HG03342 (cell line): ENCODE results near the gene DIP2C.

Experiments
- ATAC-seq: cut with Tn5 transposase; IDR thresholded peaks from one replicate; pipeline ENCODE4 v1.9.1; 2021; ENCODE audit warnings: mild to moderate bottlenecking, moderate library complexity; ENCODE audit not compliant: unreplicated experiment

DIP2C gene

DNA sequence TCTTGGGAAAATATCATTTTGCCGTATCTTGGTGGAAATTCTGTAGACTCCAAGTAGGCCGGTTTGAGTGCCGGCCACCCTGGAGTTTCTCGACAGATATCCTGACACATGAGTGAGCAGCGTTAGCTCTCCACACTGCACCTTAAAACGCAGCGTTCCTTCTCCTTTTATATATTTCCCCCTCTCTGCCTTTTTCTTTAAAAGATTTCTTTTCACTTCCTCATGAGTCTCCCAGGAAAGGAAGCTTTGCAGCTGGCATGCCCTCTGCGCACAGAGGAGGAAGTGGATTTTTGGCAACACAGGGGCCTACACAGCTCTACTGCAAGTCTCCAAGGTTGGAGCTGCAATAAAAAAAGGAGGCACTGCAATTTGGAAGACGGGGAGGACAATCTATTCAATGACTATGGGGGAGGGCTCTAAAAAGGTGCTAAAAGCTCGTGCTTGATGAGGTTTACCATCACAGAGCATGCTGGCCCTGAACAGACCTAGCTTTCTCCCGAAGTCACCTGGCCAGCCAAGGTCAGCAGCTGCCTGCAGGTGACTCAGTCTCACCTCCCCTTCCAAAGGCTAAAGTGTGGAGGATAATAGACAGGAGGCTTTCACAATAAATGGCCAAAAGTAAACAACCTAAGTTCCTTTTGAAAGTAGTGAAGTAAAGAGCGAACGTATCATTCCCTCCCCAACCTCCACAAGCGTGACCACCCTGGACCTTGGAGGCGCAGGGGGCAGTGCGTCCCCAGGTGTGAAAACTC lies 301.4 kb downstream of the DIP2C start:
- ATAC-seq = no peak

DNA sequence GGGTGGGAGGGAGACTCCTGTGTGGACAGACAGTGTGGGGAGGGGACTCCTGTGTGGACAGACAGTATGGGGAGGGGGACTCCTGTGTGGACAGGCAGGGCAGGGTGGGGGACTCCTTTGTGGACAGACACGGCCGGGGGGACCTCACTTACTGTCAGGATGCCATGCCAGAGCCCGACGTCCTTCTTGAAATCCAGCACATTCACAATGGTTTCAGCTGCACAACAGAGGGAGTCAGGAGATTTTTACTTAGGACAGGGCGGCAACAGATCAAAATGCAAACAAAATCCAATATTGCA lies 301.9 kb downstream of the DIP2C start:
- ATAC-seq = no peak

DNA sequence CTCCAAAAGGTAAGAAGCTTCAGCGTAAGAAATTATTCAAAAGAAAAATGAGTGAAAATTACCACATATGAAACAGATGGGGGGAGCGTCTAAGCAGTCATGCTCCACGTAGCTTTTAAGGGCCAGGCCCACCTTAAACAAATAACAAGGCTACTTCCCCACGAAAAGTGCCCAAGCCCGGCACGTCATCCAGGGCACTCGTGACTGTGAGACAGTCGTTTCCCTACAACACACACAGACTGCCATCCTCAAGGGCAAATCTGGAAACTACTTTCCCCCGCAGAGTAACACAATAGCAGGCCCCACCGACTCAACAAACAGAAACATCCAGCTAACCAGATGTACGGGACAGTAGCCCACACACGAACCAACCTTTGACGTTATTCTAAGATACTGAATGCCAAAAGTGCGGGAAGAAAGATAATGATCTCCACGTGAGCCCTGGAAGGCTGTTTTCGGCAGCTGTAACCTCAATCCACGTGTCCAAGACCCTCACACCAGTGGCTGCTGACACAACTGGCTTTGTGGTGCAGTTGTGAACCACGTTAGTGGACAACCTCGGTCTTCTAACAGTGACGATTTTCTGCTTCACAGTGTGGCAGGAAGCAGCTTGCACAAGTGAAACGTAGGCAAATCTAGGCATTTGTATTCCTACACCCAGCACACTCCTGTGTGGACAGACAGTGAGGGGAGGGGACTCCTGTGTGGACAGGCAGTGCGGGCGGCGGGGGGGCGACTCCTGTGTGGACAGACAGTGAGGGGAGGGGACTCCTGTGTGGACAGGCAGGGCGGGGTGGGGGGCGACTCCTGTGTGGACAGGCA lies 302.5 kb downstream of the DIP2C start:
- no peak for ATAC-seq

DNA sequence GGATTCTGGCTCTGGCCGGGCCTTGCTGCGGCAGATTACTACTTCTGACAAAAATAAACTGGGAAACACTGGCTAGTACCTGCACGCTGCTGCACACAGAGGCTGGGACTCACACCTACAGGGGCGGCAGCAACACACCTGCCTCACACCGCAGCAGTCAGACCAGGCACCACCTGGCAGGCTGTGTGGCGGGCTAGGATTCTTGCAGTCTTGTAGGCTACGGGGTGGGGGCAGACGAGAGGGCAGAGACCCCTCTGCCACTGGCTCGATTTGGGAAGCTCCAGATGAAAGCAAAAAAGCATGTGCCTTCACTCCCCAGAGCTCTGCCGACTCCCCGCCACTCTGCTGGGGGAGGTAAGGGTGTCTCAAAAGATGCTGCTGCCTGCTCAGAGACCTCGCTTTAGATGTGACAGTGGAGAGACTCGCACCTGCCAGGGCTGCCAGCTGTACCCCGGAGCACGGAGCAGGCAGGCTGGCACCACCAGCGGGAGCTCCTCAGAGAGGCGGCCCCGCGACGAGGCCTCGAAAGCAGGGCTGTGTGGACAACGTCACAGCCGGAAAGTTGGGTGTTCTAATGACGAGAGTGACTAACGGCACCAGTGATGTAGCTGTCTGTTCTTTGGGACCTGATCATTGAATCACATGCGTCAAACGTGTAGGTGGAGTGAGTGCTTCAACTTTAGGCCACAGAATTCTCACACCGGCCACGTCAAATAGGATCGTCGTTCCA lies 303.7 kb downstream of the DIP2C start:
- ATAC-seq = no peak

DNA sequence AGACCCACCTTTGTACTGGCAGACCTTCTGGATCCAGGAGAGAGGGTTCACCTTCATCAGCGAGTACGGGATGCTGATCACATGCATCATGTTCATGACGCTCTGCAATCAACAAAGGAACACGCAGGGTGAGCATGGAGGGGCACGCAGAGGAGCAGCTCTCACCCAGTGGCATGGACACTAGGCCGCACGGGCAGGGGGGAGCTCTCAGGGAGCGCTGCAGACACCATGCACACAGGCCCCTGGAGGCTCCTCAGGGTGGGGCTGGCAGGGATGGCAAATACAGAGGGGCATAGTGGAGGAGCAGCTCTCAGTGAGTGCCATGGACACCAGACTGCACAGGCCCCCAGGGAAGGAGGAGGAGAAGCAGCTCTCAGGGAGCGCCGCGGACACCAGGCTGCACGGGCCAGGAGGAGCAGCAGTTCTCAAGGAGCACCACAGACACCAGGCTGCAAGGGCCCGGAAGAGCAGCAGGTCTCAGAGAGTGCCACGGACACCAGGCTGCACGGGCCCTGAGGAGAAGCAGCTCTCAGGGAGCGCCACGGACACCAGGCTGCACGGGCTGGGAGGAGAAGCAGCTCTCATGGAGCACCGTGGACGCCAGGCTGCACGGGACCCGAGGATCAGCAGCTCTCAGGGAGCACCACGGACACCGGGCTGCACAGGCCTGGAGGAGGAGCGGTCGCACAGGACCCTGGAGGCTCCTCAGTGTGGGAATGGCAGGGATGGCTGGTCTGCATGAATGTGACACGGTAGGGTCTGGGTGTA lies 304.7 kb downstream of the DIP2C start:
- no peak for ATAC-seq

DNA sequence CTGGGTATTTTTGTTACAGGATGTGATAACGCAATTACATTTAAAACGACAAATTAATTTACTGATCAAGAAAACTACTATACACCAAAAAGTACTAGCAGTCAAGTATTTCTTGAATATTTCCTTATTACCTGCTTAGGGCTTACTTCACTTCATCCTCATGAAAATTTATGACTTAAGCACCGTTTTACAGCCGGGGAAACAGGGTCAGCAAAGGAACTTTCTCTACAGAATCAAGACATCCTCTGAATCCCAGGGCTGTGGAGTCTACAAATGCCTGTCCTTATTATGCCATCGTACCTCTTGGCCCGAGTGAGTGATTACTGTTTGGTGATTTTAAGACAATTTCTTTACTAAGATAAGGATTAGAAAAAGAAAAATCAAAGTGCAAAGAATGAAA lies 305.9 kb downstream of the DIP2C start:
- ATAC-seq = no peak

DNA sequence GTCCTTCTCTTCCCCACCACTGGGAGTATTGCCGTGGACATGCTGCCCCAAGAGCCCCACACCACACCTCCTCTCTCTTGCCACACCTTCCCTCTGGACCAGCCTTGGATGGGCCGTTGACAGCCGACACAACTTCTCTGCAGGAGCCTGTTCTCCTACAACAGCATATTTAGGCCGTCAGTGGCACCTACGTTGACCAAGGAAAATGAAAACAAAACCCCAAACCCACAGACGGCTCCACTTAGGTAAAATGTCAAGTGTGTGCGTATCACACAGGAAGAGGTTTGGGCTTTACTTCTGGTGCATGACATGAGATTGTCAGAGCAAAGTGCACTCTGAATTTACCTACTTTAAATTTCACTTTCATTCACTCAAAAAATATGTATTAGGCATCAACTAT lies 307.7 kb downstream of the DIP2C start:
- ATAC-seq = no peak

DNA sequence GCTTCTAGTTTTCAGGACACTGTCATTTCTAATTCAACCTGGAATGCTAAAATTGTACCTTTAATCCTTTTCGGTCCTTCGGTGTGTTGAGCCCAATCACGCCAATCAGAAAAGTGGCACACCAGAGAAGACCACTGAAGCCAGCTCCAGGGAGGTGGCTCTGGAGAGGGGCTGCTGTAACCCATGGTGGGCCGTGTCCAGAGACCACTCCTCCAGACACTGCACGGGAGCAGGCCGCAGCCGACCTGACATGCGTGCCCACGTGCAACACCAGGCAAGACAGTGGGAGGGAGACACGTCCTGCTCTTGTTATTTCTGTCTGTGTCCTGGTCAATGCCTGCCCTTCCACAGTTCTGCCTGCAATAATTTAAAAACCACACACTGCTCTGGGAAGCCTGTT lies 308.1 kb downstream of the DIP2C start:
- no peak for ATAC-seq

DNA sequence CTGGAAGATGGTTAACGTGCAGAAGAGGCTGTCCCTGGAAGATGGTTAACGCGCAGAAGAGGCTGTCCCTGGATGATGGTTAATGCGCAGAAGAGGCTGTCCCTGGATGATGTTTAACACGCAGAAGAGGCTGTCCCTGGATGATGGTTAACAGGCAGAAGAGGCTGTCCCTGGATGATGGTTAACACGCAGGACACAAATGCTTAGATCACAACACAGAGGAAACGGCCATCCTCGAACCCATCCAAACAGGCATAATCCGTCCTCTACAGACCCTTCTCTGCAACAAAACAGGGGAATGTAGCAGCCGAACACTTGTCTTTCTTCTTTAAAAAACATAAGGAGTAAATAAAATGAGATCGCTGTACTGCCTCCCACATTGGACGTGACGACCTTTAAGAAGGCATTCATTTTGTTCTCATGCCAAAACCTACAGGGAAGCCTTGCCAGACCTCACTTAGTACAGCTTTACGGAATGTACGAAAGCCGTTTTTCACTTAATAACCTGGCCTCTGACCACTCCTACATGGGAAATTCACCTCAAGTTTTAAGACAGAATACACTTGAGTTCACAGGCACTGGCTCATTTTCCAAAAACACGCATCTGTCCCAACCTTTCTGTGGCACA lies 309.0 kb downstream of the DIP2C start:
- no peak for ATAC-seq

DNA sequence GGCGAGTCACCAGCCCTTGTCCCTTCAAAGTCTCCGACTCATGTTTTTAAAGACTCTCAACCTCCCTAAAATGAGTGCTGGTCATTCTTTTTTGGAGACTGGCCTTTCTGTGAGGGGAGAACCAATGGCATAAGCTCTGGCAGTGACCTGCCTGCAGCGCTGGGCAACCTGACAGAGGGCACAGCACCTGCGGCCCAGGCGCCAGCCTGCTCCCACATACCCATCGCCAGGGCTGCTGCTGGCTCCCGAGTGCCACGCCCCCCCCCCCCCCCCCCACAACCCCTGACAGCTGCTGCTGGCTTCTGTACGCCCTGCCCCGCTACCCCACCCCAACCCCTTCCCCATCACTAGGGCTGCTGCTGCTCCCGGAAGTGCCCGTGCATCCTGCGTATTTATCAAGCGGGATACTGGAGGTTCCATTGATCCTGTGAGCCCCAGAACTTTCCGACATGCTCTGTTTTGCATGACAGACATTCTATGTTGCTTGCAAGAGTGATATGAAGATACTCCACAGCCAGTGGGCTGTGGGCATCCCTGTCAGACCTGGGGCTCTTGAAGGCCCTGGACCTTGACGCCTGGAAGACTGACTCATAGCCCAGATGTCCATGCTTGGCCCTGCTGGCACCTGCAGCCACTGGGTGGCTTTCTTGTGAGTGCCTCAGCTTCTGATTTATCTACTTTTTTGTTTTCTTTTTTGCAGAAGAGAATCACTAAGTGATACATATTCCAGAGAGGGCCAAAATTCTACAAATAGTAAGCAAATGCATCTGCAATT lies 310.4 kb downstream of the DIP2C start:
- ATAC-seq = no peak

DNA sequence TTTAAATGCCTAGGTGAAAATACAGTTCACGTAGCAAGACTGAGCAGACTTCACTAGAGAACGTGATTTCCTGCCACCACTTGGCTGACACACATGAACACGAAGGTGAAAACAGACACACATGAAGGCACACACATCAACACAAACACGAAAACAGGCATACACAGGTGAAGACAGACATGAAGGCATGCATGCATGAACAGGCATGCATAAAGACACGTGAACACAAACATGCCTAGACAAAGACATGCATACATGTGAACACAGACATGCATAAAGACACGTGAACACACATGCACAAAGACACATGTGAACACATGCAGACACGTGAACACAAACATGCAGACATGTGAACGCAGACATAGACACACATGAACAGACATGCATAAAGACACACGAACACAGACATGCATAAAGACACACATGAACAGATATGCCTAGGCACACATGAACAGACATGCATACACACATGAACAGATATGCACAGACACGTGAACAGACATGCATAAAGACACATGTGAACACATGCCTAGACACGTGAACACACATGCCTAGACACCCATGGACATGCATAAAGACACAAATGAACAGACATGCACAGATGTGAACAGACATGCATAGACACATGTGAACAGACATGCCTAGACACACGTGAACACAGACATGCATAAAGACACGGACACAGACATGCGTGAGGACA lies 311.1 kb downstream of the DIP2C start:
- ATAC-seq = no peak

DNA sequence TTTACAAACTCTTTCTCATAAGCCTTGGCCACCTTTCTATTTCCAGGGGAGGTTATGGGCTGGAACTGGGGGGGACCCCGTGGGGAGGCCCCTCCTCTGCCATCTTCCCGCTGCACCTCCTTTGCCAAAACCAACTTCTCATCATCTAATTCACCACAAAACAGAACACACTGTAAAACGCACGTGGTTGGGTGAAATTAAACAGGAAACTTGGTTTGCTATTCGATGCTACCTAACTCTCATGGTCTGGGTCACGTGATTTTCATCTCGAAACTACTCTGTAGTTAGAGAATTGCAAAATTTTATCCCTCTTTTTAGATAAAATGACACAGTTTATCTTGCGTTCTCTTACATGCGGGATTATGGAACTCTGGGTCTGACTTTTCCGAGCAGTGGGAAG lies 312.2 kb downstream of the DIP2C start:
- ATAC-seq = no peak

DNA sequence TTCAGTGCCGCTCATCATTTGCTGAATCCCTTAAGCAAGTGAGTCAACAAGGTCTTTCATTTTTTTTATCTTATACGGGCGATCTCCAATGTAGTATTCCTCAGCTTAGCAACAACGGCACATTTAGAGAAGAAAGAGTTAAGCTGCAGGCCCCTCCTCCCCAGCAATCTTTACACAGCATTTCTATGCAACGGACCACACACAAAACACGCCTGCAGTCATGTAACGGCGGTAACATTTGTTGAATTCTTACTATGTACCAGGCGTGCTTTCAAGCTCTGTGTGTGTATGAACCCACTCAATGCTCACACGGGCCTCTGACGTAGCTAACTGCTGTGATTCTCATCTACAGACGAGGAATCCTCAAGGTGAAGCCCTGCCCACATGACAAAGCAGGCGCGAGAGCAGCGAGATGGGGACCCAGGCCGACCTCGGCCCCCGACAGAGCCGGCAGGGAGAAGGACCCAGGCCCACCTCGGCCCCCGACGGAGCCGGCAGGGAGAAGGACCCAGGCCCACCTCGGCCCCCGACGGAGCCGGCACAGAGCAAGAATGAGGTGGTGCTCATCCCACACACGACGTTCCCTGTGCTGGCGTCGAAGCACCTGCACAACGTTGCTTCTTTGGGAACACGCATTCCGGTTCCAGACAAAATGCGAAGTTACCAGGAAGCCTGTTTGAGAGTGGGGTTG lies 313.5 kb downstream of the DIP2C start:
- ATAC-seq = no peak

DNA sequence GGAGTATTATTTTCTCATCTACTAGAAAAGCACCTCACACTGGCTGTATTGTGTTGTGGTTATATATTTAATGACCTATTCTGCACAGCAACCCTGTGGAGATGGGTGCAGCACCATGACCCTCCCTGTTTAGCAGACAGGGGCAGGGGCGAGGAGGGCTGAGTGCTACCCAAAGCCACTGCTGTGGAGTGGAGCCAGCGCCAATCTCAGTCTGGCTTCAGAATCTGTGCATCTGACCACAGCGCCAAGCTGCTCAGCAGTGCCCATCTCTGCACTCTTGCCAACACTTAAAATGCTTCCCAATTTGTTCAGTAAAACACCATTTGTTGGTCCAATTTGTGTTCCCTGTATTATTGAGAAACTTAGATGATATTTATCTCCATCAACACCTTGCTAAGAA lies 315.1 kb downstream of the DIP2C start:
- no peak for ATAC-seq

DNA sequence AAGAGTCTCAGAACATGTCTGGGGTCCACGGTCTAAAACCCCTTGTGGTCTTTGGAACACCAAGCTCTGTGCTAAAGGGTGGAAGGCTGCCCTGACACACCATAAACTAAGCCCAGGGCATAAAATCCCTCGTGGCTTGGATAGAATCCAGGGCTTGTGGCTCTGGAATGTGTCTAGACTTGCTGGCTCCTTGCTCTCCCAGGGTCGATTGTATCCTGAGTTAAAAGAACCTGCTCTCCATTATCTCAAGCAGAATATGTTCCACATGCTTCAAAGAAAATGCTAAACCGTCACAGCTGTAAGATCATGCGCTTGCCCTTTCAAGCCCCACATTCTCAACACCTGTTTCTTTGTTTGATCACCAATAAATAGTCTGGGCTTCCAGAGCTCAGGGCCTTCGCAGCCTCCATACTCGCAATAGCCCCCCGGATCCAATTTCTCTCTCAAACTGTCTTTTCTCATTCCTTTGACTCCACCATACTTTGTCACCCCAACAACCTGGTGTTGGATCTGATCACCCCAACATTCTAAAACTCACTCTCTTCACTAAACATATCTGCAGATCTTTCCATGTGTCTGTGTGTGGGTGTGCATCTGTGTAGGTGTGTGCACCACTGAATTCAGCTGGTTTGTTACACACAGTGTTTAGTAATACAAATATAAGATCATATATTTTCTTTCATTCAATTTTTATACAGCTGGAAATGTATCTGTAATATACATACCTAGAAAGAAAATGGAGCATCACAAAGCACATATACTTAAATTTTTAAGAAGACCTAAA lies 315.8 kb downstream of the DIP2C start:
- no peak for ATAC-seq

DNA sequence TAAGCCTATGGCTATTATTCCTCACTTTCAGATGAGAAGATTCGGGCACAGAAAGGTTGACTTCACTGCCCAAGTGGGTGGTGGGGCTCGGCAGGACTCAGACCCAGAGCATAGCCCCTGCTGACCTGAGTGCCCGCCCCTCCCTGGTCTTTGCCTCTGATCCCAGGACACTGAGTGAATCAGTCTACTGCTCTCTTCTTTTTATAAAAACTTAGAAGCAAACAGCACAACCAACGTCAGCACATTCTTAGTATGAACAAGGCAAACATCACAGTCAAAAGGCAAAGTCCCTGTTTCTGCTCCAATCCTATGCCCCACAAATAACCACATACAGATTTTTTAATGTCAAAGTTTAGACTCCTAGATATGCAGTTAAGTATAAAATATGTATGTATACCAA lies 316.5 kb downstream of the DIP2C start:
- ATAC-seq = no peak

DNA sequence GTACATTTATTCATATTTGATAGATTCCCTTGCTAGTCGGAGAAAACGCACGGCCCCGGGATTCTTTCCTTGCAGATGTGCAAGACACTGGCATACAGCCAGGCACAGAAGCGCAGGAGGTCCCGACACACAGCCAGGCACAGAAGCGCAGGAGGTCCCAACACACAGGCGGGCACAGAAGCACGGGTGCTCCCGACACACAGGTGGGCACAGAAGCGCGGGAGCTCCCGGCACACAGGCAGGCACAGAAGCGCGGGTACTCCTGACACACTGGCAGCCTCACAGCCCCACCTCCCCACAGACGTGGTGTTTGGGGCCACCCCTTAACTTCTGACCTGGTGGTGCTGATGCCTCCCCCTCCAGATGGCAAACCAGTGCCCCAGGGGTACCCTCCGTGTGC lies 316.9 kb downstream of the DIP2C start:
- ATAC-seq = no peak

DNA sequence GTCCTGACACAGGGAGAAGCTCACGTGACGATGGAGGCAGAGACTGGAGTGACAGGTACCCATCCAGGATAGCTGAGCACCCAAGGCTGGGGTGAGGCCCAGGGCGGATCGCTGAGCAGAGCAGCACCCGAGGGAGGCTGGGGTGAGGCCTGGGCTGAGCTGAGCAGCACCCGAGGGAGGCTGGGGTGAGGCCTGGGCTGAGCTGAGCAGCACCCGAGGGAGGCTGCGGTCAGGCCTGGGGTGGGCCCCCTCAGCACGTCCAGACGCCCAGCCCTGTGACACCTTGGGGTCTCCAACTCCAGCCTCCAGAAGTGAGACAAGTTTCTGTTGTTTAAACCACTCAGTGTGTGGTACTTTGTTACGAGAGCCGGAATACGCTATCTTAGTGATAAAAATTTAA lies 318.0 kb downstream of the DIP2C start:
- ATAC-seq = no peak
